Left hindlimb (tissue), 1 donor: ENCODE measurements around the gene RSPRY1.

Experiments used
- DNase-seq: peaks from one replicate; pipeline ENCODE4 v3.0.0-alpha.2; 2018

RSPRY1 gene

DNA sequence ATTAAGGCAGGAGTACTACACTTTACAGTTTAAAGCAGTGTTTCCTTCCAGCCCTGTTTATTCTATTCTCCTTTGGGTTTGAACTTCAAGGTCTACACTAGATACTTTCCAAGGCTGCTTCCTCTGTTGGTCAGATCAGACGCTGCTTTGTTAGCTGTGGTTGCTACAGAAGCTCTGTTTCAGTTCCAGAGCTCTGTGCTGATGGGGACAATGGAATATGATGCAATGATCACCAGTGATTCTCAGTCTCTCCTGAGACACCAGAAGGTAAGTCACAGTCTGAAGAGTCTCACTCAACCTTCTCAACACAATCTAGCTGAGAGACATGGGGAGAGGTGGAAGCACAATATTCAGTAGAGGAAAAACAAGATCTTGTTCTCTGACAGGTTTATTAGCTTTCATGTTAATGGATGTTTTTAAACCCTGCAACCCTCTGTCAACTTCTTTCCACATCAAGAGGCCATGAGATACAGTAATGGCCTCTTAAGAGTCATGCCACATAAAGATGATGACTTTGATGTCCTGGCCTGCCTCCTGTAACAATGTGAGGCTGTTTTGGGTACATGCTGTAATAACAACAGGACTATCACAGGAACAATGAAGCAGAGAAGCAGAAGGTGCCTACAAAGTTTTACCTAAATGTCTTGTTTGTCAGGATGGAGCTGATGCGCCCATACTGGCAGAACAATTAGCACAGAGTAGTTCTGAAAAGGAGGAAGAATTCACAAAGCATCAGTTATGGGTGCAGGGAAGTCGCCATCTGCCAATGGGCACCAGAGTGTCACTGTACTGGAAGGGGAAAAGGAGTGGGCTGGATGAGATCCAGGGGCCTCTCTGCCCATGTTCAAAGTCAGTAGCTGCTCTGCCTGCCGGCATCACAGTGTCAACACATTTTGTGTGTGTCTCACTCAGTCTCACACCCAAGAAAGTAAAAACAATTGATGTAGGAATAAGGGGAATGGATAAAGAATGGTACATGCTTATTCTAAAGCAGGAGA lies 33.7 kb upstream of the RSPRY1 start:
- DNase-seq: no peak

DNA sequence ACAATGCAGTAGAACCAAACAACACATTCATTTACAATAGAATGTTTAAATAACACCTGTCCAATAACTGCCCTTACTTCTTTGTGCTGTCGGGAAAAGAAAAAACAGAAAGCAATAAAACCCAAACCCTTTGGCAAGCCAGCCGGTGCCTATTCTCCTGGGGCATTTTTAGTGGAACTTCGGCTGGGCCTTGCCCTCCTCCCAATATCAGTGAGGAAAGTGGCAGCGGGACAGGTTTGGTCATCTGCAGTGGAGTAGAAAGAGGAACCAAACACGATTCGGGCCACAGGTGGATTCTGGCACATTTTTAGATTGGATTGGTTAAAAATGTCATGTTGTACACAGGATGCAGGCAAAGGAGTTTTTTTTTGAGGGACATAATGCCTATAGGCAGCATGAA lies 32.3 kb upstream of the RSPRY1 start:
- no peak for DNase-seq

DNA sequence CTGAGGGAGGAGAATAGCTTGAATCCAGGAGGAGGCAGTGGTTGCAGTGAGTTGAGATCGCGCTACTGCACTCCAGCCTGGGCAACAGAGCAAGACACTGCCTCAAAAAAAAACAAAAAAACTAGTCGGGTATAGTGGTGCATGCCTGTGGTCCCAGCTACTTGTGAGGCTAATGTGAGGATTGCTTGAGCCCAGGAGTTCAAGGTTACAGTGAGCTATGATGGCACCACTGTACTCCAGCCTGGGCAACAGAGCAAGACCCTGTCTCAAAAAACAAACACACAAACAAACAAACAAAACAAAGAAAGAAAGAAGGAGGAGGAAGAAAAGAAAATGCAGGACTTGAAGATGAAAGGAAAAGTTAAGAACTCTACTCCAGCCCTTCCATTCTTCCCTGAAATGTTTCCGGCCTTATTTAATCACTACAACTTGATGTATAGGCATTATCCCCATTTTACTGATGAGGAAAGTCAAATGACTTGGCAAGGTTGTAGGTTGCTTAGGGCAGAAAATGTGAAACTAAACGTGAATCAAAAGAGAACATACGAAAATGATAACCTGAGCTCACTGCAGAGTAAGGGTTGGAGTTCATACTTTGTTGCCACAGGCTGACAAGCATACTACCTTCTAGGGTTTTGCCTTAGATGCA lies 30.3 kb upstream of the RSPRY1 start:
- DNase-seq: no peak

DNA sequence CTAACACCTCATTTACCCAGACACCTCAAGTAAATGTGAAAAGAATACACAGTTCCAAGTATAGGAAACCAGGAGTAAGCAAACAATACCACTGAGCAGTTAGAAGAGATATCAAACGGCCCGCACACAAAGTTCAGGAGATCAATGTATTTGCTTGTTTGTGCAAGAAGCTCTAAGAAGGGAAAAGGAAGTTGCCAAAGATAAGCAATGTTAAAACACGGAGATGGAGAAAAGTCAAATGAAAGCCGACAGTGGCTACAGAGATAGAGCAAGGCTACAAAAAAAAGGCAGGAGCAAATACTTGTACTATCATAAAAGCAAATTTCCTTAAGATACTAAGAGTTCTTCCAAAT lies 29.8 kb upstream of the RSPRY1 start:
- DNase-seq: no peak

DNA sequence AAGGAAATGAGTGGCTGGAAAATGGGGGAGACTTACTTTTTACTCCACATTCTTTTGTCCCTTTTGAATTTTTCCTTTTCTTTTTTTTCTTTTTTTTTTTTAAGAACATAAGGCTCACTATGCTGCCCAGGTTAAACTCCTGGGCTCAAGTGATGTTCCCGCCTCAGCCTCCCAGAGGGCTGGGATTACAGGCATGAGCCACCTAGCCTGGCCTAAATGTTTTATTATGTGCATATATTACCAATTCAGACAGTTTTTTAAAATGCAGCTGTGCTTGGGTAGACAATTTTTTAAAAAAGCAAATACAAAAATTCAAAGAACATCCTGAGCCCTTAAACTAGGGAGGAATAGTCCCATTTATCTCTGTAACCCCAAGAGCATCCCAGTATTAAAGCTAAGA lies 28.6 kb upstream of the RSPRY1 start:
- DNase-seq: no peak

DNA sequence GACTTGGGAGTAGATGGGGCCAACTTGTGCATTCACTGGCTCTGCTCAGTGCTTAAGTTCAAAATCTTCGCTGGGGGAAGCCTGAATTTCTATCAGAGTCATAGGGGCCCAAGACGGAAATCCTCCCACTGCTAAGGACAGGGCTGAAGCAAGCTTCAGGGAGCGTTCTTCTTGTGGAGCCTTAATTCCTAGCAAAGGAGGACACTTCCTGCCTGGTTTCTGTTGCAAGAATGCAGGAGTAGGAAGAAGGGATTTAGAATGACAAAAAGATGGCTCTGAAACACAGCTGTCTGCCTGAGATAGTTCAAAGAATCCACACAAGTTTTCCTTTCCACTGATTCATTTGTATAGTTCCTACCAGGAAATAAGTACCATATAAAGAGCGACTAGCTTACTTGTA lies 26.7 kb upstream of the RSPRY1 start:
- no peak for DNase-seq

DNA sequence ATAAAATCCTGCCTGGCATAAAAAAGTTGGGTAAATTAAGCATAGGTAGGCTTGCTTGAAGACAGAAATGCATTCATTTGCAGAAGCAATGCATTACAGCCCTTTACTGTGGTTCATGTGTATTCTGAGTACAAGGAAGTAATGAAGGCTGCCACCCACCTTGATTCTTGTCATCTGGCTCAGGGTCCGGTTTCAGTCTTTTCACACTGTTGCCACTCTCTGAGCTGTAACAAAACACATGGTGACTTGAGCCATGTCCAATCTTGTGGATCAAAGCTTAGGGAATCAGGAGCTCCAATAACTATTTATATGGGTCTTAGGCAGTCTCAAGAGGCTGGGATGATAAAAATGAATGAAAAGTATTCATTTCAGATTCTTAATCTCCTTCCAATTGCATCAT lies 22.3 kb upstream of the RSPRY1 start:
- DNase-seq: no peak

DNA sequence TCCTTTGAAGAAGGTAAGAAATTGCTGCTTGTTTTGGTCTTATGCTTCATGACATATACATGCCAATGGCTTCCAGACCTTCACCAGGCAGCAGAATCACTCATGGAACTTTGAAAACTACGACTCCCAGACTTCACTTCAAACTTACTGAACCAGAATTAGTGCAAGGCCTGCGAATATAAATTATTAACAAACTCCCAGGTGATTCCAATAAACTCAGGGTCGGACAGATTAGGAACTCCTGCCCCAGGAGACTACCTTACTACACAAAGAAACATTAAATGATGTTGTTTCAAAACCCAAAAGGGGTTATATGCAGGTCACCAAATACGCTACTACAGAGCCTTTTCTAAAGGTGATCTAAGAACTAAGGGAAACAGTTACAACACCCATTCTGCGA lies 20.6 kb upstream of the RSPRY1 start:
- DNase-seq: no peak

DNA sequence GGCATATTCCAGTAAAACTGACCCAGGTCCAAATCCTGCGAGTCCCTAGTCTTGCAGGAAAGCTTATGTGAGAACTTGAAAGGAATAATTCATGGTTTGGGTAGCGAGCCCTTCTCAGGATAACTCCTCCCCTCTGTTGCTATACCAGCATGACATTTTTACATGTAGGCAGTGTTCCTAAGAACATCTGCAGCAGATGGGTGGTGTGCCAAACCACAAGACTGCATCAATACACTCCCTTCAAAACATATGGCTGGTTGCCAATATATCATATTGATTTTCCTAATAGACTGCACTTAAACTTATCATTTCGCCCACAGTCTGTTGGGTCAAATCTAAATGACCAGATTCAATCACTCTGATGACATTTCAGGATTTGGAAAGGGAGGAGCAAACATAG lies 20.2 kb upstream of the RSPRY1 start:
- no peak for DNase-seq

DNA sequence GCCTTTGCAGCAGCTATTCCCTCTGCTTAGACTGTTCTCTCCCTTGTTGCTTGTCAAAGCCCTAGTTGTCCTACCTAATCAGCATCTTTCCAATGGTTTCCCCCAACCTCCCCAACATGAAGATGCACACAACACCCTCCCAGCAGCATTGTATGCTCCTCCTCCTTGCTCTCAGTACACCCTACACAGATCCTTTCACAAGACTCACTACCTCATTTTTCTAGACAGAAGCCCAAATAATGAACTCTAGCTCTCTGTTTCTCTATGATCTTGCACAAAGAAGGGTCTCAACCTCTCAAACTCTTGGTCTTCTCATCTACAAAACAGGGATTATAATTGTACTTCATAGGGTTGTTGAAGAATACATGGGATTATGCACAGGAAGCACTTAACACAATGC lies 19.7 kb upstream of the RSPRY1 start:
- DNase-seq: no peak

DNA sequence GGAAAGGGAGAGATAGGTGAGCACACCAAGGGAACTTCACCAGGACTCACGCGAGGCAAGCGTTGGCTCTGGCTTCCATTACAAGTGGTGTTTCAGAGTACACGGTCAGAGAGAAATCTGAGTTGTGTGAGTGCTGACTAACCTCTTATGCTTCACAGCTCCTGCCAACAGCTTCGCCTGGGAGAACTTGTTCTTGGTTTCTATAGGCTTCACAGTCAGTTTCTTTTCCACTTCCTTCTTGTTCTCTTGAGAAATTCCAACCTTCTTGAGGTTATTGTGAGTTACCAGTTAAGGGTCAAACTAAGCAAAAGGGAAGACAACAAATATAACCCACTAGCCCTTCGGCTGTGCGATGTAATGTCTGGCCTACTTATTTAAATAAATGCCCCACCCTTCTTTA lies 19.2 kb upstream of the RSPRY1 start:
- DNase-seq: no peak

DNA sequence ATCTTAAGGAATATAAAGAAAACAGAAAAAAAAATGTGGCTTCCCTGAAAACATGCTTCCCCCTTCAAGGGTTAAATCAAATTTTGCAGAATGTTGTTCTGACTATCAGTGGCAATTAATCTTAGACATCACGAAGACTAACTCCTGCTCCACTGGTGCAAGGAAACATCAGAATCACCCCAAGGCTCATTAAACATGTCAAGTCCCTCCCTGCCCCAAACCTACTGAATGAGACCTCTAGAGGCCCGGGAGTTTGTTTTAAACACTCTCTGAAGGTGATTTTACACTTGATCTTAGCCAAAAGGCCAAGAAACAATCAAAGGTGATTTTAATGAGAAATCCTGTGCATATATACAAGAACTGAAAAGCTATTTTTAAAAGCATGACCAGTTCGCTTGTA lies 18.6 kb upstream of the RSPRY1 start:
- no peak for DNase-seq

DNA sequence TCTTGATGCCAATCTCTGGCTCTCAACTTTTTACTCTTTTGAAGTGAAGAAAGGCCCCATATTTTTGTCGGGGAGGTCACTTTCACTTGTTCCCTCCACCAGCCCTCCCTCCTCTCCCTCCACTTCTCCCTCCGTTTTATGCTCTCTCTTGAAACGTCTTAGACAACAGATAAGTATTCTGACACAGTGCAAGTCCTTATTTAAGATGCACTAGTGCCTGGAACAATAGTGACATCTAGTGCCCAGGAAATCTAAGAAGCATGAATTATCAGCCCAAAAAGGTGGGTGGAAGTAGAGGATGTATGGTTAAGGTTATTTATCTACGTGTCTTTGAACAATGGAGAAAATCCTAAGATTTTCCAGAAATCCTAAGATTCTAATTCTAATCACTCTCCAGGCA lies 18.2 kb upstream of the RSPRY1 start:
- no peak for DNase-seq

DNA sequence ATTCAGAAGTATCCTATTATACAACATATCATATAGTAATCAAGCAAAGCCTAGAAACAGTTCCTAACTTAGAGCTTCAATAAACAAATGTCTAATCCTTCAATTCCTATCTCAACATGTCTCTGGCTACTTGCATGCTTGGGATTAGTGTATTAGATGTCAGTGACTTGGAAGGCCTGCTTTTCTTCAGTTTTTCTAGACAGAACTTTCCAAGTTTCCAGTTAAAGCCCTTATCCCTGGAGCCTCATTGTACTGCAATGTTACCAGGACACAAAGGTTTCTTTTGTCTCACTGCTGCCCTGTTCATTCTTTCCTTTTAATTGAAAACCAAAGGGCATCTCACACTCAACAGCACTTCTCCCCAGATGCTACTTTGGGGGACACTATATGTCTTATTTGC lies 16.8 kb upstream of the RSPRY1 start:
- no peak for DNase-seq

DNA sequence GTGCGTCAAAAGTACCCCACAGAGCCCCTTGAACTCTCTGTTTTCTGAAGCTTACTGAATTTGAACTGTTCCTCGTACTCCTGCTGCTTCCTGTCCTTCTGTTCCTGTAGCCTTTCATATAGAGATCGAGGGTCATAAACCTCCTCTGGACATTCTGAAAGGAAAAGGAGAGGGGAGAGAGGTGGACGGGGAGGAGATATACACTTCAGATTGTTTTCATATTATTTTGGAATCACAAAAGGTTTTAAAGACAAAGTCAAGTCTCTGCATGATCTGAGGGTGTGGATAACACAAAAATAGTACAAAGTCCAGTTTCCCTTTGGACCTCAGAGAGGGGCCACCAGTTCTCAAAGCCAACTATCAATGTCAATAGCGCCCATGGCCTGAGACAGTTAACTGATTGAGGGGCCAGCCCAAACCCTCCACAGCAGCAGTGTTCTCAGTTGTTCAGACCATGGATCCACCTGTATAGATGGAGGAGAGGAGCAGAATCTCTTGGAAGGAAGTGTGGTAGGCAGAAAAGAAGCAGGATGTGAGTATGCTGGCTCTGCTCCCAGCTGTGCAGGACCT lies 13.3 kb upstream of the RSPRY1 start:
- DNase-seq: no peak

DNA sequence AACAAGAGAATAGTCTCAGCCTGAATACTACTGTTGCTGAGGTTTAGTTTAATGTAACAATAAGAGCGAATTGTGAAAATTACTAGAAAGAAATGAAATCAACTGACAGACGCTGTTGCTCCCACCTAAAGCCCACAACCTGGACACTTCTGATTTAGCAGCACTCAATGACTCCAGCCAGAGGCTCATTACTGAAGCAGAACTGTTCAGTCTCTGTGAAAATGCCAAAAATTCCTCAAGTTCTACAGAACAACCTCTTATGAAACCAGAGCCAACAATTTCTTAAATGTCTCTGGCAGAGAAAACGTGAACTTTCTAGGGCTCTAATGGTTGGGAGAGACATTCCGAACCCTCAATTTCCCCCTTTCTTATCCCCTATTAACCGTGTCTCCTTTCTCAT lies 10.2 kb upstream of the RSPRY1 start:
- no peak for DNase-seq

DNA sequence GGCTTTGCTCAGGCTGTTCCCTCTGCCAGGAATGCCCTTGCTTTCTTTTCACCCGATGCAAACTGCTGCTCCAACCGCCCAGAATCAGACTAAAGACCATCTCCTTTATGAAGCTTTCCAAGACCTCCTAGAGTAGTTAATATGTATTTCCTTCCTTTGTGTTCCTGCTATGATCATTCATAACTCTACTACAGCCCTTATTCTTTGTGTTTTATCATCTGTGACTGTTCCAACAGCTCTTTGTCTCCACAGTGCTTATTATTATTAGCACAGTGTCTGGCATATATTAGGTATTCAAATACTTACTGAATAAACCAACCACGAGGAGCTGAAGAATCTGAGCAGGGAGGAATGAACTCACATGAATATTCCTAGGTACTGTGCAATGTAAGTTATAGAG lies 7.9 kb upstream of the RSPRY1 start:
- DNase-seq: no peak

DNA sequence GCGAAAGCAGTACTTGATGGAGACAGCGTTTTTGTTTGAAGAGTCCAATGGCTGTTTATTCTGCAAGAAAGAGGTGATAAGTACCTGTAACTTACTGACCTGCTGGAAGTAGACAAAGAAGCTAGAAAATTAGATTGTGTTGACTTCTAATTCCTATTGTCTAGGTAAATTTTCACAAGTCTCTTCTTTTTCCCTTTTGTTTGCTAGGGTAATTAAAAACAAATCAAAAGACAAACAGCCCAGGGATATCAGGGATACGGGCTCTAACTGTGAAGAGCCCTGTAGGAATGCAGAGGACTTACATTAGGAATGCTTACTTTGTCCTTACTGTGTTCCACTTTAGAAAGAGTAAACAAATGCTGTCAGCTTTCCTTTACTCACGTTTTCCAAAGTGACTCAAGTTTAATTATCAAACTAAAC lies 7.3 kb upstream of the RSPRY1 start:
- no peak for DNase-seq

DNA sequence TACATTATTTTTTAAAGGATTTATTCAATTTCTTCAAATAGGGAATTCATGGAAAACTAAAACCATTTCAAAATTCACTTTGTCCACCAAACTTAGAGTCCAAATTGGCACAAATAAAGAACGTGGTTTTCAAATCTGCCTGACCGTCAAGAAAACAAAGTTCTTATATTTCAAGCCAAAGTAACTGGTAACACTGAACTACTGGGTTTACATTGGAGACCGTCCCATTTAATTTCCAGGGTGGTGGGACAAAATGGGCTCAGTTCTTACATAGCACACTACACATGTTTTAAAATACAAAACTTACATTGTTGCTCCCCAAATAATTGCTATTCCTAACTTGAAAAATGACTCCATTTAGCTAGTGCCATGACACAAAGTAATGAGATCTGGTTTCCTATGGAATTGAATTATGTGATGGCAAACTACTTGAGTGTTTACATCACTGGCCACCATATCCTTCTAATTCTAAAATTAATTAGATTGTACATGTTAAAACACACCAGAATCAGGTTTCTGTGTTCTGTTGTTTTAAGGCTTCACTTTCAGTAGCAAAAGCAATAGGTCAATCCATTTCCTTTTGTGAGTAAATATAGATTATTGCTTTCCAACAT lies 6.8 kb upstream of the RSPRY1 start:
- DNase-seq: no peak

DNA sequence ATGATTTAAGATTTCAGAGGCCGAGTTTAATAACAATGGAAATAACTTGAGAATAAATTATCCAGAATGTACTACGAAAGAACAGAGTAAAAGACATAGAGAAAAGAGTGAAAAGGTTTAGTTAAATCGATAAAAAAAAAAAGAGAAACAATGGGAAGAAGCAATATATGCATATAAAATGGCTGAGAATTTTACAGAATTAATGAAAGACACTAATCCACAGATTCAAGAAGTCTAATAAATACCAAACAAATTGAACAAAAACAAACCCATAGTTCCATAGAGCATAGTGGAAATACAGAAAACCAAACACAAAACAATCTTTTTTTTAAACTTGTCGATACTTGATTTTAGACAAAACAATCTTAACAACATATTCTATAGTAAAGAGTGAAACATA lies 2.0 kb upstream of the RSPRY1 start:
- DNase-seq: no peak

DNA sequence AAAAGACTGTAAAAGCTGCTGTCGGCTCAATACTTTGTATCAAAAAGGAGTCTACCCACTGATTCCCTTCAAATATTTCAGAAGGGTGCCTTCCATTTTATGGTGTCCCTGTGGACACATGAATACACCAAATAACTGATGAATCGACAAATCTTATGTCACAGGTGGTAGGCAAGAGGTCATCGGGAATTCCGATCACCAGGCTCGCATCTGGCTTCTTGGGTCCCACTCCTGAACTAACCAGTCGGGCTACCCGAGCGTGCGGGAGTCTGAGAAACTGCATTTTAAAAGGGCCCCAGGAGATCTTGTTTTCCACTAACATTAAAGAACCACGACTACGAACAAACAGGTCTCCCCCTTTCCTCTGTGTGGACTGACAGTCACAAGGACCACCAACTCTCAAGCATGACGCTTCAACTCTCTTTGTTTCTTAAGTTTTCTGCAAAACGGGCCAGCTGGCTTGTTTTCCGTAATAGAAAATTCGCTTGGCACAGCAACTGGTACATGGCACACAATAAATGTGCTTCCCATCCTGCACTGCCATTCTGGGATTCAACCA lies 1.2 kb upstream of the RSPRY1 start:
- DNase-seq: no peak

DNA sequence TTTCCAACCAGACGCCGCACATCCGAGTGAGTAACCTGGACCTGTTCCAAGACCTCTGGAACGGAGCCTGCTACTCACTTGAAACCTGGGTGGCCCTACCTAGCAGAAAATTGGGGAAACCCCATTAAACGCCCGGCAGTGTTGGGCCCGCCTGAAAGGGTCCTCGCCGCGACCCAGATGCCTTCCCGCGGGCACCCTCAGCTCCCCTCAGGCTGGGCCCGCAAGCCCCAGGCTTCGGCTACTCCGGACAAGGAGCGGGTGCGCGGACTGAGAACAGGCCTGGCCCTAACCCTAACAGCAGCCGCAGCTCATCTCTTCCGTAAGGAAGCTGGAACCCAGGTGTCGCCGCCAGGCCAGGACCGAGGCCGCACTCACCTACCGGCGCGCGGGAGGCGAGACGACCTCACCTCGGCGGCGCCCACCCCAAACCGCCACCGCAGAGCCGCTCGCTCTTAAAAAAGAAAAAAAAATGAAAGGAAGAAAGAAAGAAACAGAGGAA lies 634 bp upstream of the RSPRY1 start:
- DNase-seq: peak; percentile 59
